SU-DHL-6 (cell line): Measurements from ENCODE around the gene RMND1.

Experiments used
- CTCF ChIP-seq: fragments of 200-600 bp; sonication (generic); IDR thresholded peaks from one replicate; pipeline ENCODE4 v1.5.1; 2017; ENCODE audit warnings: antibody characterized with exemption, mild to moderate bottlenecking, low read length, moderate library complexity; ENCODE audit not compliant: insufficient read depth, poor library complexity, severe bottlenecking
- EZH2phosphoT487 ChIP-seq: fragments of 200-600 bp; sonication (generic), shearing (Covaris generic); conservative IDR thresholded peaks from 2 replicates; pipeline ENCODE4 v1.6.1; 2018; ENCODE audit warnings: mild to moderate bottlenecking, antibody characterized with exemption, low read length, moderate library complexity, mixed read lengths

DNA sequence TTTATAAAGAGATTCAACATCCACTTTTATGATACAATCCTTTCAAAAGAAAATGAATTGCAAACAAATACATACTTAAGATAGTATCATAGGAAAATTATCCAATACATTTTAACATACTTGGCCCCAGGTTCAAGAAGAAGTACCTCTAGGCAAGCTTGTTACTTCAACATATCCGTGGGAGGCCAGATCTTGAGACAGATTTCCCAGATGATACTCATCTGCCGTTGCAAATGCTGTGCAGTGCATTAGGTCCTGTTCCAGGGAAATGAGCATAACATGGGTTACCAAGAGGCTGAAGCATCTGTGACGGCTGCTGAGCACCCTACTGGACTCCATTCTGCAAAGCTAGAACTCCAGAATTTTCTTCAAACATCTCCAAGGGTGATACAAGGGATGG lies 15.6 kb downstream of the RMND1 start:
- TF ChIP-seq CTCF (no peak), EZH2phosphoT487 (no peak)
